Spleen (tissue), 7 donors: ENCODE data around the gene CANT1.

Experiments
- CTCF ChIP-seq, 11 experiments: fragments of 200-600 bp in 7 of 11; fragments of 450-650 bp in 4 of 11; sonication (generic) in 4 of 11; IDR thresholded peaks in 8 of 11; conservative IDR thresholded peaks in 3 of 11; 1 replicate in 7 of 11; 2 replicates in 4 of 11; pipeline versions ENCODE4 v1.4.0 to v1.8.0; 2016 to 2021; ENCODE audit warnings: antibody characterized with exemption in 11 of 11, inconsistent platforms in 4 of 11, mild to moderate bottlenecking in 1 of 11
- POLR2A ChIP-seq, 3 donors: fragments of 450-650 bp; IDR thresholded peaks; one replicate each; pipeline ENCODE4 v1.5.1; 2017; ENCODE audit warnings: antibody characterized with exemption in 3 of 3, mild to moderate bottlenecking in 1 of 3
- POLR2AphosphoS5 ChIP-seq, 3 donors: sonication (generic); formaldehyde crosslinking; IDR thresholded peaks; one replicate each; pipeline ENCODE4 v1.5.1; 2017; ENCODE audit warnings: antibody characterized with exemption in 3 of 3
- donor health status: DM: no; HTN: no; CAD: no; lungs with moderate emphysema.
- donor health status: DM: no; HTN: no; CAD: no.
- donor health status: DM: no; HTN: no; CAD: no.

DNA sequence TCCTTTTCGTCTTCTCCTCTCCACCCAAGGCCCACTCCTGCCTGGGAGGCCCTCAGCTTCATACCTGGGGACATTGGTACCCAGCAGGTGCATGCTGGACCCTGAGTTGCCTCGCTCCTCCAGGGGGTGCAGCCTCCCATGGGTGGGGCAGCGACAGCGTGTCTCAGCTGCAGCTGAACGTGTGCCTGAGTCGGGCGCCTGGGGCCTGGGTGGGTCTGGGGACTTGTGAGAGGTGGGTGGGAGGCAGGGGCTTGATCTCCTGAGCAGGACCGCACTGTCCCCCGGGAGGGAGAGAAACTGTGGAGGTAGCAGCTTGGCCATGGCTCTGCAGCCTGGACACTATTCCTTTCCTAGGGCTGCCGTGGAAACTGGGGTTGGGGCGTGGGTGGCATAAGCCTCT, 40.3 kb upstream of the CANT1 start:
- TF ChIP-seq CTCF (IDR thresholded peaks at IDR 0.05 in 8 of 11, conservative IDR thresholded peaks at IDR 0.05 in 3 of 11) (no peak), POLR2A (IDR thresholded peaks at IDR 0.05) (no peak), POLR2AphosphoS5 (IDR thresholded peaks at IDR 0.05) (no peak)
